HepG2 (cell line): ENCODE data around the gene PCBP2. TPM values are rescaled to one million over a fixed set of nuclear protein-coding genes. Genes with fewer than 3 reads are reported as not detected.

Experiments used
- ATAC-seq: fragments of 200-7000 bp; cut with Tn5 transposase; 3 replicates; pipeline ENCODE4 v1.9.1; 2020; ENCODE audit warnings: mild to moderate bottlenecking, moderate library complexity
- BruUV-seq: library from RNA; stranded (reverse); fragments of 400-500 nt; replicated peaks from 2 replicates; lab custom pipeline; 2021; lab: Mats Ljungman, UMichigan
- CTCF ChIA-PET: fragments of 300-600 bp; formaldehyde crosslinking; extraction: SDS; loops from one replicate; lab custom pipeline; 2021; ENCODE audit warnings: low total read pairs, inconsistent platforms, low intra/inter-chr PET ratio; lab: Yijun Ruan, JAX
- POLR2A ChIA-PET: fragments of 350-600 bp; sonication (Branson Sonifier 250); formaldehyde crosslinking; loops from one replicate; lab custom pipeline; 2020; ENCODE audit warnings: antibody characterized with exemption, inconsistent platforms; lab: Yijun Ruan, JAX
- DNase-seq: peaks from one replicate; pipeline ENCODE4 v3.0.0-alpha.2; 2015; ENCODE audit warnings: low spot score
- FAIRE-seq: peaks from 3 replicates; lab custom pipeline; 2011; peaks lifted over from hg19 to GRCh38; lab: Jason Lieb, UNC
- H2AFZ ChIP-seq: one replicate; pipeline ENCODE4 v1.6.1; 2011; ENCODE audit warnings: low read length, inconsistent platforms
- H3K27ac ChIP-seq: fragments of 300-600 bp; 3 replicates; pipeline ENCODE4 v1.8.0; 2011; ENCODE audit warnings: mixed run types, mild to moderate bottlenecking, mixed read lengths, low read length, inconsistent platforms; ENCODE audit not compliant: insufficient read depth; ENCODE audit errors: extremely low read length
- H3K27me3 ChIP-seq, 2 experiments: fragments of 200-600 bp in 1 of 2; 2 replicates in 1 of 2; 3 replicates in 1 of 2; pipeline versions ENCODE4 v1.6.0 to v1.8.0; 2011; ENCODE audit warnings: low read length in 2 of 2, mild to moderate bottlenecking in 2 of 2, moderate library complexity in 2 of 2, inconsistent platforms in 1 of 2; ENCODE audit not compliant: insufficient read depth in 2 of 2, control insufficient read depth in 1 of 2
- H3K36me3 ChIP-seq, 2 experiments: fragments of 200-600 bp in 1 of 2; replicated peaks in 1 of 2; 2 replicates in 1 of 2; 3 replicates in 1 of 2; pipeline versions ENCODE4 v1.5.1 to v1.8.0; 2011; ENCODE audit warnings: low read length in 2 of 2, inconsistent platforms in 1 of 2; ENCODE audit not compliant: insufficient read depth in 2 of 2, control insufficient read depth in 1 of 2
- H3K4me1 ChIP-seq: 2 replicates; pipeline ENCODE4 v1.5.1; 2012; ENCODE audit warnings: low read length, inconsistent platforms; ENCODE audit not compliant: insufficient read depth
- H3K4me2 ChIP-seq: 2 replicates; pipeline ENCODE4 v1.6.0; 2011; ENCODE audit warnings: low read depth, low read length, inconsistent platforms
- H3K4me3 ChIP-seq, 3 experiments: fragments of 200-600 bp in 1 of 3; sonication (generic), shearing (Covaris generic) in 1 of 3; replicated peaks in 1 of 3; 2 replicates each; pipeline ENCODE4 v1.5.1; 2011 to 2016; ENCODE audit warnings: low read length in 3 of 3, inconsistent platforms in 2 of 3, low read depth in 2 of 3, mild to moderate bottlenecking in 2 of 3, control low read depth in 1 of 3, mixed read lengths in 1 of 3; ENCODE audit not compliant: insufficient read depth in 1 of 3
- H3K79me2 ChIP-seq: one replicate; pipeline ENCODE4 v1.6.1; 2011; ENCODE audit warnings: low read length, inconsistent platforms; ENCODE audit not compliant: insufficient read depth
- H3K9ac ChIP-seq: 2 replicates; pipeline ENCODE4 v1.6.0; 2011; ENCODE audit warnings: mild to moderate bottlenecking, low read depth, low read length, inconsistent platforms; ENCODE audit not compliant: insufficient read depth
- H3K9me3 ChIP-seq: 2 replicates; pipeline ENCODE4 v1.5.1; 2012; ENCODE audit warnings: mild to moderate bottlenecking, low read length
- H4K20me1 ChIP-seq: 2 replicates; pipeline ENCODE4 v1.6.0; 2011; ENCODE audit warnings: inconsistent platforms, mild to moderate bottlenecking, low read length, moderate library complexity; ENCODE audit not compliant: insufficient read depth
- ATM ChIP-seq: fragments of 450-650 bp; IDR thresholded peaks from 2 replicates; pipeline ENCODE4 v1.7.1; 2017; ENCODE audit warnings: mild to moderate bottlenecking, borderline replicate concordance
- CCDC6 ChIP-seq: sonication (generic); formaldehyde crosslinking; IDR thresholded peaks from 2 replicates; pipeline ENCODE4 v1.8.1; 2022; ENCODE audit warnings: mild to moderate bottlenecking, missing genetic modification reagents, moderate library complexity
- FOXJ3 ChIP-seq: sonication (generic); formaldehyde crosslinking; IDR thresholded peaks from 2 replicates; pipeline ENCODE4 v1.4.0; 2020; ENCODE audit warnings: missing genetic modification reagents, mild to moderate bottlenecking, borderline replicate concordance
- GATAD1 ChIP-seq: IDR thresholded peaks from 2 replicates; pipeline ENCODE4 v1.6.1; 2016; ENCODE audit warnings: missing genetic modification reagents, missing compliant biosample characterization
- GZF1 ChIP-seq: sonication (generic); formaldehyde crosslinking; IDR thresholded peaks from 2 replicates; pipeline ENCODE4 v1.5.1; 2020; ENCODE audit warnings: mild to moderate bottlenecking, missing genetic modification reagents
- PCBP2 ChIP-seq: fragments of 200-400 bp; formaldehyde crosslinking; optimal IDR thresholded peaks from 2 replicates; pipeline ENCODE3; 2018; ENCODE audit warnings: low read length, low read depth; ENCODE audit not compliant: poor library complexity, severe bottlenecking
- SCMH1 ChIP-seq: sonication (generic); formaldehyde crosslinking; IDR thresholded peaks from 2 replicates; pipeline ENCODE4 v1.9.0; 2021; ENCODE audit warnings: missing genetic modification reagents, mild to moderate bottlenecking, borderline replicate concordance
- SP1 ChIP-seq, 2 experiments: fragments of 450-650 bp in 1 of 2; sonication (generic) in 1 of 2; formaldehyde crosslinking in 1 of 2; IDR thresholded peaks; 2 replicates each; pipeline versions ENCODE4 v1.4.0 to v1.6.1; 2016 to 2020; ENCODE audit warnings: missing genetic modification reagents in 1 of 2
- ZFP82 ChIP-seq: sonication (generic); formaldehyde crosslinking; IDR thresholded peaks from 2 replicates; pipeline ENCODE4 v1.5.1; 2020; ENCODE audit warnings: mild to moderate bottlenecking, missing genetic modification reagents, borderline replicate concordance
- ZNF256 ChIP-seq: sonication (generic); formaldehyde crosslinking; conservative IDR thresholded peaks from 2 replicates; pipeline ENCODE4 v1.4.0; 2020; ENCODE audit warnings: missing genetic modification reagents
- ZNF703 ChIP-seq: sonication (generic); formaldehyde crosslinking; IDR thresholded peaks from 2 replicates; pipeline ENCODE4 v1.5.1; 2020; ENCODE audit warnings: missing genetic modification reagents, mild to moderate bottlenecking, moderate library complexity, borderline replicate concordance
- ZNF792 ChIP-seq: IDR thresholded peaks from 2 replicates; pipeline ENCODE4 v1.6.1; 2016
- WGBS: methylation state at CpG from one replicate; pipeline ENCODE4 v1.1.6; 2017; ENCODE audit warnings: low lambda C conversion rate; 5-methylcytosine and 5-hydroxymethylcytosine counted together
- in situ Hi-C: cut with HindIII; loops from 2 replicates; pipeline ENCODE4 v1.10.0; 2017; ENCODE audit warnings: low pct_unique_long_range_greater_than_20kb; ENCODE audit not compliant: extremely low pct_ligation_motif_present
- intact Hi-C: fragments of 100-400 bp; cut with micrococcal nuclease; formaldehyde crosslinking; loops from one replicate; pipeline ENCODE4 v1.10.0; 2022; ENCODE audit not compliant: unreplicated experiment
- polyA plus RNA-seq, 8 experiments: library from polyadenylated mRNA; depleted of rRNA in 3 of 8; stranded (reverse) in 7 of 8; unstranded in 1 of 8; fragments of >200 nt; fragmentation: Illumina TruSeq in 4 of 8; extraction: Trizol in 4 of 8; gene quantifications; 2 replicates each; pipeline versions ENCODE4 v1.2.1 to v1.2.3, GENCODE V29; 2011 to 2016; ENCODE audit warnings: low read depth in 4 of 8, missing spikeins in 1 of 8, mixed read lengths in 1 of 8; ENCODE audit not compliant: insufficient read depth in 1 of 8
- total RNA-seq, 5 experiments: library from RNA; depleted of rRNA; stranded (reverse); fragments of >200 nt; fragmentation: Illumina TruSeq; extraction: Trizol; gene quantifications; 2 replicates each; pipeline ENCODE4 v1.2.3, GENCODE V29; 2016; ENCODE audit warnings: low read depth in 1 of 5
- TF ChIP-seq, protein P1 (sequence below): IDR thresholded peaks from 2 replicates; pipeline ENCODE4 v1.6.1; 2016; ENCODE audit warnings: mild to moderate bottlenecking, missing biosample characterization, missing genetic modification reagents
- TF ChIP-seq, protein P2 (sequence below): IDR thresholded peaks from 2 replicates; pipeline ENCODE4 v1.6.1; 2016; ENCODE audit warnings: control low read depth
- TF ChIP-seq, protein P3 (sequence below), 2 experiments: IDR thresholded peaks; 2 replicates each; pipeline ENCODE4 v1.6.1; 2011 to 2012; ENCODE audit warnings: low read length in 2 of 2, borderline replicate concordance in 1 of 2, low read depth in 1 of 2, mild to moderate bottlenecking in 1 of 2, moderate library complexity in 1 of 2

PCBP2 gene
- total and polyA plus RNA-seq, 2 of the 13 experiments (the other 11 are each of a cell fraction or from before 2014, with no cell fraction given), result 154 to 345 TPM

DNA sequence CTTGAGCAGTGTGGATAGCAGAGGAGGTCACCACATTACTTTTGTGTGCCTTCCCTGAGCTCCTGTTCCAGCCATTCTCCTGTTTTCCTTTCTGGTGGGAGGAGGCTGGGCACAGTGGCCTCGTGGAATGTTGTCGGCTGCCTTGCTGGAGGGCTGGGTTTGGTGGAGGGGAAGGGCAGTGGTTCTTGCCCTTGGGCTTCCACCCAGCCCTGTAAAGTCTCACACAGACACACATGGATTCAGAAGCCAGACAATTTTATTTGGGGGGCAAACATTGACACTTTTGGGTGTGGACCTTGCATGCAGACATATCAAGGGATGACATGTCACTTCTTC is 54.5 kb downstream of the PCBP2 start:
- ATAC-seq, result no peak
- H3K79me2 ChIP-seq, result peaks cover 15% of the 10 kb centered on the region
- intact Hi-C loops (loop anchor here (5.0 kb wide), 1 partner anchor 34 kb away; no protein-coding TSS in a partner anchor), in situ Hi-C loops (no loop called here)
- TF ChIP-seq SP1 (IDR thresholded peaks at IDR 0.05) (no peak), SP1 (CRISPR knock-in tag; IDR thresholded peaks at IDR 0.05) (no peak), ZNF792 (CRISPR knock-in tag) (no peak), ZFP82 (no peak), SCMH1 (CRISPR knock-in tag) (no peak), ZNF703 (CRISPR knock-in tag) (no peak), GZF1 (CRISPR knock-in tag) (no peak), ATM (no peak), PCBP2 (no peak), CCDC6 (CRISPR knock-in tag) (no peak), FOXJ3 (CRISPR knock-in tag) (no peak), ZNF256 (no peak), GATAD1 (CRISPR knock-in tag) (no peak)
- TF ChIP-seq, protein P1, sequence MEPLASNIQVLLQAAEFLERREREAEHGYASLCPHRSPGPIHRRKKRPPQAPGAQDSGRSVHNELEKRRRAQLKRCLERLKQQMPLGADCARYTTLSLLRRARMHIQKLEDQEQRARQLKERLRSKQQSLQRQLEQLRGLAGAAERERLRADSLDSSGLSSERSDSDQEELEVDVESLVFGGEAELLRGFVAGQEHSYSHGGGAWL (CRISPR knock-in tag), result no peak
- TF ChIP-seq, protein P2, sequence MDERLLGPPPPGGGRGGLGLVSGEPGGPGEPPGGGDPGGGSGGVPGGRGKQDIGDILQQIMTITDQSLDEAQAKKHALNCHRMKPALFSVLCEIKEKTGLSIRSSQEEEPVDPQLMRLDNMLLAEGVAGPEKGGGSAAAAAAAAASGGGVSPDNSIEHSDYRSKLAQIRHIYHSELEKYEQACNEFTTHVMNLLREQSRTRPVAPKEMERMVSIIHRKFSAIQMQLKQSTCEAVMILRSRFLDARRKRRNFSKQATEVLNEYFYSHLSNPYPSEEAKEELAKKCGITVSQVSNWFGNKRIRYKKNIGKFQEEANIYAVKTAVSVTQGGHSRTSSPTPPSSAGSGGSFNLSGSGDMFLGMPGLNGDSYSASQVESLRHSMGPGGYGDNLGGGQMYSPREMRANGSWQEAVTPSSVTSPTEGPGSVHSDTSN (CRISPR knock-in tag), result no peak
- TF ChIP-seq, protein P3, sequence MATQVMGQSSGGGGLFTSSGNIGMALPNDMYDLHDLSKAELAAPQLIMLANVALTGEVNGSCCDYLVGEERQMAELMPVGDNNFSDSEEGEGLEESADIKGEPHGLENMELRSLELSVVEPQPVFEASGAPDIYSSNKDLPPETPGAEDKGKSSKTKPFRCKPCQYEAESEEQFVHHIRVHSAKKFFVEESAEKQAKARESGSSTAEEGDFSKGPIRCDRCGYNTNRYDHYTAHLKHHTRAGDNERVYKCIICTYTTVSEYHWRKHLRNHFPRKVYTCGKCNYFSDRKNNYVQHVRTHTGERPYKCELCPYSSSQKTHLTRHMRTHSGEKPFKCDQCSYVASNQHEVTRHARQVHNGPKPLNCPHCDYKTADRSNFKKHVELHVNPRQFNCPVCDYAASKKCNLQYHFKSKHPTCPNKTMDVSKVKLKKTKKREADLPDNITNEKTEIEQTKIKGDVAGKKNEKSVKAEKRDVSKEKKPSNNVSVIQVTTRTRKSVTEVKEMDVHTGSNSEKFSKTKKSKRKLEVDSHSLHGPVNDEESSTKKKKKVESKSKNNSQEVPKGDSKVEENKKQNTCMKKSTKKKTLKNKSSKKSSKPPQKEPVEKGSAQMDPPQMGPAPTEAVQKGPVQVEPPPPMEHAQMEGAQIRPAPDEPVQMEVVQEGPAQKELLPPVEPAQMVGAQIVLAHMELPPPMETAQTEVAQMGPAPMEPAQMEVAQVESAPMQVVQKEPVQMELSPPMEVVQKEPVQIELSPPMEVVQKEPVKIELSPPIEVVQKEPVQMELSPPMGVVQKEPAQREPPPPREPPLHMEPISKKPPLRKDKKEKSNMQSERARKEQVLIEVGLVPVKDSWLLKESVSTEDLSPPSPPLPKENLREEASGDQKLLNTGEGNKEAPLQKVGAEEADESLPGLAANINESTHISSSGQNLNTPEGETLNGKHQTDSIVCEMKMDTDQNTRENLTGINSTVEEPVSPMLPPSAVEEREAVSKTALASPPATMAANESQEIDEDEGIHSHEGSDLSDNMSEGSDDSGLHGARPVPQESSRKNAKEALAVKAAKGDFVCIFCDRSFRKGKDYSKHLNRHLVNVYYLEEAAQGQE (IDR thresholded peaks at IDR 0.05; ENCODE audit: borderline replicate concordance in 1 of 2, low read depth in 1 of 2, low read length in 2 of 2), result no peak
- ChIA-PET POLR2A (interaction anchor here (1.4 kb wide), 1 partner anchor 185 kb away, joined by 3 read pairs; the partner anchor contains the start of gene AAAS), CTCF (no interaction called here)
- 80% methylated on average over 2 of the region's 2 CpGs for WGBS
- H3K4me2 ChIP-seq, result no peak overlapping the region
- no peak overlapping the region for H2AFZ ChIP-seq
- H3K27ac ChIP-seq, result no peak overlapping the region
- H3K36me3 ChIP-seq, result peaks cover 10 to 24% of the 10 kb centered on the region in 2 experiments; a peak in 4 of 5 replicates
- H3K4me1 ChIP-seq, result peaks cover 17% of the 10 kb centered on the region
- no peak for DNase-seq
- H3K9me3 ChIP-seq, result no peaks in the 10 kb centered on the region
- no peaks in the 10 kb centered on the region for H4K20me1 ChIP-seq
- no peaks in the 10 kb centered on the region for H3K27me3 ChIP-seq
- no peak overlapping the region for H3K9ac ChIP-seq
- BruUV-seq, result no TSS peak
- FAIRE-seq, result no peak
- H3K4me3 ChIP-seq, result no peak overlapping the region
